ENCODE data around the gene SALL2.

Gene SALL2

GRCh38 chr14:21505012-21505553 lies 21.1 kb downstream of the SALL2 start:
- Histone ChIP-seq H3K9me3 (ENCODE audit: insufficient read depth, low read length, severe bottlenecking) (no peaks in the 10 kb centered on the region), H3K4me2 (ENCODE audit: insufficient read depth, low read length) (no peak overlapping the region), H4K20me1 (ENCODE audit: insufficient read depth, low read length) (no peaks in the 10 kb centered on the region), H3K79me2 (ENCODE audit: insufficient read depth, low read length) (peaks cover 64% of the 10 kb centered on the region), H3K4me3 (ENCODE audit: low read depth in 1 of 2, low read length in 2 of 2) (no peak overlapping the region), H3K27ac (ENCODE audit: low read length) (no peak overlapping the region), H3K9ac (ENCODE audit: low read depth, low read length) (no peak overlapping the region), H3K36me3 (ENCODE audit: insufficient read depth, low read length) (peaks cover 57% of the 10 kb centered on the region), H3K27me3 (ENCODE audit: insufficient read depth, low read length, poor library complexity) (no peaks in the 10 kb centered on the region), H3K4me1 (ENCODE audit: insufficient read depth, low read length) (peaks cover 31% of the 10 kb centered on the region), H2AFZ (ENCODE audit: low read depth, low read length) (no peak overlapping the region)
- DNase-seq (peak; percentile 26), ATAC-seq (ENCODE audit: insufficient read depth, low read depth) (peak; percentile 67)
- no peak for TF ChIP-seq EZH2 (IDR thresholded peaks at IDR 0.05; ENCODE audit: borderline replicate concordance, low read depth, low read length, severe bottlenecking)

- H3K27me3 ChIP-seq (ENCODE audit: insufficient read depth, low read length, poor library complexity), result no peaks in the 10 kb centered on the region
- DNase-seq, result no peak
- H2AFZ ChIP-seq (ENCODE audit: low read depth, low read length), result no peak overlapping the region
- no peaks in the 10 kb centered on the region for H4K20me1 ChIP-seq (ENCODE audit: insufficient read depth, low read length)
- H3K9me3 ChIP-seq (ENCODE audit: insufficient read depth, low read length, severe bottlenecking), result no peaks in the 10 kb centered on the region
- H3K36me3 ChIP-seq (ENCODE audit: insufficient read depth, low read length), result peaks cover 65% of the 10 kb centered on the region
- H3K27ac ChIP-seq (ENCODE audit: low read length), result no peak overlapping the region
- no peak overlapping the region for H3K4me2 ChIP-seq (ENCODE audit: insufficient read depth, low read length)
- no peak for TF ChIP-seq EZH2 (IDR thresholded peaks at IDR 0.05; ENCODE audit: borderline replicate concordance, low read depth, low read length, severe bottlenecking)
- TF ChIP-seq, protein P1, sequence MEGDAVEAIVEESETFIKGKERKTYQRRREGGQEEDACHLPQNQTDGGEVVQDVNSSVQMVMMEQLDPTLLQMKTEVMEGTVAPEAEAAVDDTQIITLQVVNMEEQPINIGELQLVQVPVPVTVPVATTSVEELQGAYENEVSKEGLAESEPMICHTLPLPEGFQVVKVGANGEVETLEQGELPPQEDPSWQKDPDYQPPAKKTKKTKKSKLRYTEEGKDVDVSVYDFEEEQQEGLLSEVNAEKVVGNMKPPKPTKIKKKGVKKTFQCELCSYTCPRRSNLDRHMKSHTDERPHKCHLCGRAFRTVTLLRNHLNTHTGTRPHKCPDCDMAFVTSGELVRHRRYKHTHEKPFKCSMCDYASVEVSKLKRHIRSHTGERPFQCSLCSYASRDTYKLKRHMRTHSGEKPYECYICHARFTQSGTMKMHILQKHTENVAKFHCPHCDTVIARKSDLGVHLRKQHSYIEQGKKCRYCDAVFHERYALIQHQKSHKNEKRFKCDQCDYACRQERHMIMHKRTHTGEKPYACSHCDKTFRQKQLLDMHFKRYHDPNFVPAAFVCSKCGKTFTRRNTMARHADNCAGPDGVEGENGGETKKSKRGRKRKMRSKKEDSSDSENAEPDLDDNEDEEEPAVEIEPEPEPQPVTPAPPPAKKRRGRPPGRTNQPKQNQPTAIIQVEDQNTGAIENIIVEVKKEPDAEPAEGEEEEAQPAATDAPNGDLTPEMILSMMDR (IDR thresholded peaks at IDR 0.05; ENCODE audit: borderline replicate concordance, extremely low read depth, low read length, poor library complexity, severe bottlenecking), result no peak
- H3K4me1 ChIP-seq (ENCODE audit: insufficient read depth, low read length), result peaks cover 16% of the 10 kb centered on the region; the same call in 1 of the 2 replicates
- no peak for ATAC-seq (ENCODE audit: insufficient read depth, low read depth)
- H3K4me3 ChIP-seq (ENCODE audit: low read depth in 1 of 2, low read length in 2 of 2), result no peak overlapping the region
- H3K79me2 ChIP-seq (ENCODE audit: insufficient read depth, low read length), result peaks cover 48% of the 10 kb centered on the region
- H3K9ac ChIP-seq (ENCODE audit: low read depth, low read length), result no peak overlapping the region
Measured at GRCh38 chr14:21503376-21503775, 22.8 kb downstream of the SALL2 start.

DNA sequence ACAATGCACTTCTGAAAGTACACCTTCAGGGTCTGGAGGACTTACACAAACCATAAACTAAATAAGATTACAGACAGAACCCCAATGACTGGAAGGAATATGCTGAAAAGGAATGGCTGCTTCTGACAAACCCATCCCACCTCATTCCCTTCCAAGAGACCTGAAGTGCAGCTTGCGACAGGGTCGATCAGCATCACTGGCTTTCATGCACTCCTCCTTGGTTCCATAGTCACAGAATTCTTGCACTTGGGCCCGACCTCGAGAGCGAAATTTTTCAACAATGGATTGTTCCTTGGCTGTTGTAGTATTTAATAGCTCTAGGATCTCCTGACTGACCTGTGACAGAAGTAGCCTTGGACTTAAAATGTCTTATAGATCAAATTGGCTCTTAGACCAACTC lies 24.6 kb downstream of the SALL2 start:
- DNase-seq, result no peak
- ATAC-seq (ENCODE audit: insufficient read depth, low read depth), result no peak
- H3K4me1 ChIP-seq (ENCODE audit: insufficient read depth, low read length), result 0 out of 2 replicates have a peak, but pooled peaks cover 1% of the 10 kb centered on the region

More for the DNA sequence above, 24.6 kb downstream of the SALL2 start:
- Histone ChIP-seq H4K20me1 (ENCODE audit: insufficient read depth, low read length) (no peaks in the 10 kb centered on the region), H3K9me3 (ENCODE audit: insufficient read depth, low read length, severe bottlenecking) (no peaks in the 10 kb centered on the region), H3K27ac (ENCODE audit: low read length) (no peak overlapping the region), H3K4me3 (ENCODE audit: low read depth in 1 of 2, low read length in 2 of 2) (no peak overlapping the region), H3K4me2 (ENCODE audit: insufficient read depth, low read length) (no peak overlapping the region), H3K9ac (ENCODE audit: low read depth, low read length) (no peak overlapping the region), H2AFZ (ENCODE audit: low read depth, low read length) (no peak overlapping the region), H3K79me2 (ENCODE audit: insufficient read depth, low read length) (peaks cover 31% of the 10 kb centered on the region), H3K36me3 (ENCODE audit: insufficient read depth, low read length) (peaks cover 79% of the 10 kb centered on the region), H3K27me3 (ENCODE audit: insufficient read depth, low read length, poor library complexity) (no peaks in the 10 kb centered on the region)
- TF ChIP-seq, protein P1 (IDR thresholded peaks at IDR 0.05; ENCODE audit: borderline replicate concordance, extremely low read depth, low read length, poor library complexity, severe bottlenecking), result no peak
- no peak for TF ChIP-seq EZH2 (IDR thresholded peaks at IDR 0.05; ENCODE audit: borderline replicate concordance, low read depth, low read length, severe bottlenecking)
